ENCODE data around the gene ARF4.

DNA sequence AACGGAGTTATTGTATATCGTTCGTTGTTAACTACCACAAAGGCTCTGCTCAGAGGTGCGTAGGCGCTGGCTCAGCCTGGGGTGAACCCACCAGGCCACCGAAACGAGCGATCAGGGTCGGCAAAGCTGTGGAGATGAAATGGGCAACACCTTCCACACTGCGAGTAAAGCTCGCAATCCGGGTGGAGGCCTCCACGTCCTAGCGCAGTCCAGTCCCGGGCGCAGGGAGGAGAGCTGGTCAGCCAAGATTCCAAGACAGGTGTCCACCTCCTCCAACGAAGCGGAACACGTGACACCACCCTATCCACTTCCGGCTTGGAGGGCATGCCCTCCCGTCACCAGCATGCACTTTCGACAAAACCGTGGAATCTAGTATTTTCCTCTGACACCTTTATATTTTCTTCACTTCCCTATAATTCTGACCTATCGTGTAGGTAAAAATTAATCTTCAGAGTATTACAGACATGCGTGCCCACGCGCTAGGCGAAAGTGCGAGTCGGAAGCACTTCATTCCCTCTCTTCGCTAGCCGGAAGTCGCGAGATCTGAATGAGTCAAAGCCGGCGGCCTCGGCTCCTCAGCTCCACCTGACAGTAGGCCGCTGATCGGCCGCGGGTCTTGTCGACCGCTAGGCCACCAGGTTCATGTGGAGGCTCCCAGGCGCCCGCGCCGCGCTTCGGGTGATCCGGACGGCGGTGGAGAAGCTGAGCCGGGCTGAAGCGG is 41.2 kb downstream of the ARF4 start, which contains the start of gene PDE12:
- TF ChIP-seq, protein P1, sequence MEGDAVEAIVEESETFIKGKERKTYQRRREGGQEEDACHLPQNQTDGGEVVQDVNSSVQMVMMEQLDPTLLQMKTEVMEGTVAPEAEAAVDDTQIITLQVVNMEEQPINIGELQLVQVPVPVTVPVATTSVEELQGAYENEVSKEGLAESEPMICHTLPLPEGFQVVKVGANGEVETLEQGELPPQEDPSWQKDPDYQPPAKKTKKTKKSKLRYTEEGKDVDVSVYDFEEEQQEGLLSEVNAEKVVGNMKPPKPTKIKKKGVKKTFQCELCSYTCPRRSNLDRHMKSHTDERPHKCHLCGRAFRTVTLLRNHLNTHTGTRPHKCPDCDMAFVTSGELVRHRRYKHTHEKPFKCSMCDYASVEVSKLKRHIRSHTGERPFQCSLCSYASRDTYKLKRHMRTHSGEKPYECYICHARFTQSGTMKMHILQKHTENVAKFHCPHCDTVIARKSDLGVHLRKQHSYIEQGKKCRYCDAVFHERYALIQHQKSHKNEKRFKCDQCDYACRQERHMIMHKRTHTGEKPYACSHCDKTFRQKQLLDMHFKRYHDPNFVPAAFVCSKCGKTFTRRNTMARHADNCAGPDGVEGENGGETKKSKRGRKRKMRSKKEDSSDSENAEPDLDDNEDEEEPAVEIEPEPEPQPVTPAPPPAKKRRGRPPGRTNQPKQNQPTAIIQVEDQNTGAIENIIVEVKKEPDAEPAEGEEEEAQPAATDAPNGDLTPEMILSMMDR (IDR thresholded peaks at IDR 0.05) = no peak; the same call in 1 of the 2 replicates
- no peak for TF ChIP-seq ZFX (IDR thresholded peaks at IDR 0.05; ENCODE audit: borderline replicate concordance)
